GM18502 (cell line): ENCODE results near the gene PAGR1.
"Not testable (repeated sequence)": the region's sequence is repeated elsewhere in the genome, so short reads cannot be mapped to it uniquely, and the experiment has no call there.

Experiments
- ATAC-seq: cut with Tn5 transposase; IDR thresholded peaks from one replicate; pipeline ENCODE4 v1.9.1; 2021; ENCODE audit warnings: mild to moderate bottlenecking; ENCODE audit not compliant: unreplicated experiment, poor library complexity

PAGR1 gene

DNA sequence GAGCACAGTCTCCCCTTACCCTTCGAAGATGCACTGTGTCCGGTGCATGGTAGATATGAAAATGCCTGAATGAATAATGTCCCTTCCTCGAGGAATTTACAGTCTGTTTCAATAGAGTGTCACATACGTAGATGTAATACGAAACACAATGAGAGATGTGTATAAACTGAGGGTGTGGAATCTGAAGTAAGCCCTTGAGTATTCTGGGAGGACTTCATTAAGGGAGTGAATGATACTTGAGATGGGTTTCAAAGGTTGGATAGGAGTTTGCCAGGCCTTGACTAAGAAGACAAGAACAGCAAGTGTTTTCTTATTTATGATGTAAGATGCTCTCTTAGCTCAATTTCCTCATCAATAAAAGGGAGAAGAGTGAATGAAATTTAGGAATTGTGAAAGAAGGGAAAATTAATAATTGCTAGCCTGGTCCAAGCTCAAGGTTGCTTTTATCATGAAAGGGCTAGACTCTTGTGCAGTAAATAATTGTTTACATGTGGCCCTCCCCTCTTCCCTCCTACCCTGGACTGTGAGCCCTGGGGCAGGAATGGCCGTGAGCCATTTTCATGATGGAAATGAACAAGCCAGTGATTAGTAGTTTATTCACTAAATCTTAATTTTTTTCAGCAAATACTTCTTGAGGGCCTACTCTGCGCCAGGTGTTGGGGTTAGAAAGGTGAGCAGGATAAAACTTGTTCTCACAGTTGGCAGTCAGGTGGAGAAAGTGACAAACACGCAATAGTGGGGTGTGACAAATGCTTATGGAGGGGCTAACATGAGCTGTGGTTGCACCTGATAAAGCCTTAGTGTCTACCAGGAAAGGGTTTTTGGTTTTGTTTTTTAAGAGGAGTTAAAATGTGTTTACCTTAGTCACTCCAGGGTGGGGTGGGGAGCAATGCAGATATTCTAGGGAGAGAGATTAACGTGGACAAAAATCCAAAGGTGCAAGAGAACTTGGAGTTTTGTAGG lies 23.8 kb upstream of the PAGR1 start:
- no peak for ATAC-seq

DNA sequence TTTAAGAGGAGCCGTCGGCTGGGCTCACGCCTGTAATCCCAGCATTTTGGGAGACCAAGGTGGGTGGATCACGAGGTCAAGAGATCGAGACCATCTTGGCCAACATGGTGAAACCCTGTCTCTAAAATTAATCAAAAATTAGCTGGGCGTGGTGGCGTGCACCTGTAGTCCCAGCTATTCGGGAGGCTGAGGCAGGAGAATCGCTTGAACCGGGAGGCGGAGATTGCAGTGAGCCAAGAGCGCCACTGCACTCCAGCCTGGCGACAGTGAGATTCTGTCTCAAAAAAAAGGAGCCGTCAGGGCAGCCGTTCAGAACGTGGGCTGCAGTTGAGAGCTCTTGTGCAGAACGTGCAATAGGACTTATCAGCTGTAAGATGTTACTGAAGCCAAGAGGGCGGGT lies 22.8 kb upstream of the PAGR1 start:
- ATAC-seq = not testable (repeated sequence)

DNA sequence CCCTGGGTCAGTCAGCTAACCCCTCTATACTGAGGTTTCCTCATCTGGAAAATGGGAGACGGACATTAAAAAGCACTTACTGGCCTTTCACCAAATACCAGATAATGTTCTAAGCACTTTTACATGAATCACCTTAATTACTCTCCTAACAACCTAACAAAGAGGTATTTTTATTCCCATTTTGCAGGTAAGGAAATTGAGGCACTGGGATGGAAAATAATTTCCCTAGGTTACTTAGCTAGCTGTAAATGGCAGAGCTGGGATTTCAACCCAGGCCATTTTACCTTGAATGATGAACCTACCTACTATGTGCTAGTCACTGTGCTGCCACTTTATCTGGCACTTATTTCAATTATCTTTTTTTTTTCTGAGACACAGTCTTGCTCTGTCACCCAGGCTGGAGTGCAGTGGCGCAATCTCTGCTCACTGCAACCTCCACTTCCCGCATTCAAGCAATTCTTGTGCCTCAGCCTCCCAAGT lies 21.7 kb upstream of the PAGR1 start:
- no peak for ATAC-seq

DNA sequence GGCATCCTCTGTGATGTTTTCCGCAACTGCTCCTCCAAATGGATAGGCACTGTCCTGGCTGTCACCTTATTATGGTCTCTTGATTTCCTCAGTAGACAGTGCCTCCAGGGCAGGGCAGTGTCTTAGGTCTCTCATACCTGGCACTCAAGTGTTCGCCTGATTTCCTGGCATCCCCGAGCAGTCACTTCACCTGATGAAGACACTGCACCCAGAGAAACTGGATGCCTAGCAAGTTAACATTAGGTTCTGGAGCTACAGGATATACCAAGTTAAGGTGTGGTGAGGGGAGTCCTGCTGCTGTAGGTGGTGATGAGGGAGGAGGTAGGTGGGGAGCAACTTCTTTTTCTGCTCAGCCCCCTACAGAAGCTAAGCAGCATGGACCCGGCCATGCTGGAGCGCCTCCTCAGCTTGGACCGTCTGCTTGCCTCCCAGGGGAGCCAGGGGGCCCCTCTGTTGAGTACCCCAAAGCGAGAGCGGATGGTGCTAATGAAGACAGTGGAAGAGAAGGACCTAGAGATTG lies 13.5 kb upstream of the PAGR1 start:
- no peak for ATAC-seq

DNA sequence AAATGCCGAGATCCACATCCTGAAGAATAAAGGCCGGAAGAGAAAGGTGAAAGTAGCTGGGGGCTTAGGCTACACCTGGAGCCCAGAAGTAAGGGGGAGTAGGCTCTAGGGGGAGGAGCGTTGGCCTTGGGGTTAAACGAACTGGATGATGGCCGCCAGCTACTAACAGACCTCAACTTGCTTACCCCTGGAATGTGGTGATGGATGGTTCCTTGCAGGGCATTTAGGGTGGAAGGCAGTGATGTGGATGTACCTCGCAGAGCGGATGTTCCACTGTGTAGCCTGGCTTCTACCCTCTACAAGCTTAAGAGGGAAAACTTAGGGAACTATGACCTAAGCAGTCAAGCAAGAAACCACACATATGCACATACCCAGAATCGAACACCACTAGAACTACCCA lies 11.9 kb upstream of the PAGR1 start:
- no peak for ATAC-seq

DNA sequence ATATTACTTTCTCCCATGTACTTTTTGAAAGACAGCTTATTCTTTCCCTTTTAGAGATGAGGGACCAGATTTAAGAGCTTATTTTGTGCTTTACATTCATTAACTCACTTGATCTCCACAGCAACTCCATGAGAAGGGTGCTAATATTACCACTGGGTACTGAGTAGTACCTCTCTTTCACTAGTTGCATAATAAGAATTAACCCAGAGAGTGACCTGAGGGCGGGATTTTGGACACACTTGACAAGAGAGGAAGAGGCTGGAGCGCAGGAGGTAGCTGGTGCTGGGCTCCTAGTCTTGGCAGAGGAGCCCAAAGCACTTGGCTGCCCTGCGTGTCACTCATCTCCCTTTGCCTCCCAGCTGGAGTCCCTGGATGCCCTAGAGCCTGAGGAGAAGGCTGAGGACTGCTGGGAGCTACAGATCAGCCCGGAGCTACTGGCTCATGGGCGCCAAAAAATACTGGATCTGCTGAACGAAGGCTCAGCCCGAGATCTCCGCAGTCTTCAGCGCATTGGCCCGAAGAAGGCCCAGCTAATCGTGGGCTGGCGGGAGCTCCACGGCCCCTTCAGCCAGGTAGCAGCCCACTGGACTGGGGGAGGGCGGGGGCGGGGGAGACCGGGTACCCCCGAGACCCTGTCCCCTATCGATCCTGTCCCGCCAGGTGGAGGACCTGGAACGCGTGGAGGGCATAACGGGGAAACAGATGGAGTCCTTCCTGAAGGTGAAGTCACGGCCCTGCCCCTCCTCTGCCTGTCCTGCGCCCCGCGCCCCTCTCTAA lies 11.3 kb upstream of the PAGR1 start:
- ATAC-seq = no peak

DNA sequence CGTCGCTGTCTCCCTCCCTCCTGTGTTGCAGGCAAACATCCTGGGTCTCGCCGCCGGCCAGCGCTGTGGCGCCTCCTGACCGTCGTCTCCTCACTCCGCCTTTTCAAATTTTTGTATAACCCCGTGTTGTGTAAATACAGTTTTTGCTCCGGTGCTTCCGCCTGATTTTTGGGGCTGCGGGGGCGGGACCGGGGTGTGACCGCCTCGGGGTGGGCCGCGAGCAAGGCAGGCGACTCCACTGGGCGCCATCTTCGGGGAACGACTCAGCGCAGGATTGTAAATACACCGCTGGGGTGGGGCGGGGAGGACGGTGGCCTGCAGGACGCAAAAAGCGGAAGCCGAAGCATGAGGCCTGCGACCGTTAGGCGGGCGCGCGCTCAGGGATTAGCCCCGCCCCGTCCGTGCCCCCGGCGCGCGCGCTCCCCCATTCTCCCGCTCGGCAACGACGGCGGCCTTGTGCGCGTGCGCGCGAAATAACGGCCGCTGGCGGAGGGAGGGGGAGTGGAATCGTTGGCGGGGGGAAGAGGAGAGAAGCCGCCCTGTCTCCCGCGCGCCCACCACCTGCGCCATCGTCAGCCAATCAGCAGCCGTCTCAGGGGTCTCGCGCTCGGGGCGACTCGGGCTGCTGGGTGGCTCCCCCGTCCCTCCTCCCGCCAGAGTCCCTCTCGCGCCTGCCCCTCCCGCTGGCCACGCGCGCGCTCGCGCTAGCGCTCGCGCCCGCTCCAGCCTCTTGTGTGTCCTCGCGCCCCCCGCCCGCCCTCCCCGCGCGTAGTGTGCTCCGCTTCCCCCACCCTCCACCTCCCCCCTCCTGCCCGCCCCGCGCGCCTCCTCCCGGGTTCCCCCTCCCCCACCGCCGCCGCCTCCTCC lies 10.5 kb upstream of the PAGR1 start:
- peak; percentile 54 for ATAC-seq

DNA sequence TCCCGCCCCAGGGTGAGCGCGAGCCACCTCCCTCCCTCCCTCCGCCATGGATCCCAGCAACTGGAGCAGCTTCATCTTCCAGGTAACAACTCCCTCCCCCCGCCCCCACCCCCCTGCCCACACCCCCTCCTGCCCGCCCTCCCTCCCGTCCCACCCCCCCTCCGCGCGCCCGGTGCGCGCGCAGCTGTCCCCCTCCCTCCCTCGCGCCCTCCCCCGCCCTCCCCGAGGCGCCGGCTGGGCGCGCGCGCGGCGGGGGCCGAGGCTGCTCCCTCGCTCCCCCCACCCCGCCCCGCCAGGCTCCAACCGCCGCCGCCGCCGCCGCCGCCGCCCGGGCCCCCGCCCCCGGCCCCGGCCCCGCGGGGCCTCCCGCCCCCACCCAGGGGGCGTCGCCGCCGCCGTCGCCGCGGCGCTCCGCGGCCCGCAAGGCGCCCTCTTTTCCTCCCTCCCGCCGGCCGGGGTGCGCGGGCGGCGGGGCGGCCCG lies 9.8 kb upstream of the PAGR1 start, which contains the start of gene MAZ:
Gene MAZ, plus strand, starts transcription at position 431 of the 481 bp plus-strand sequence. CDS start 173 bp downstream, outside the sequence.
- no peak for ATAC-seq

DNA sequence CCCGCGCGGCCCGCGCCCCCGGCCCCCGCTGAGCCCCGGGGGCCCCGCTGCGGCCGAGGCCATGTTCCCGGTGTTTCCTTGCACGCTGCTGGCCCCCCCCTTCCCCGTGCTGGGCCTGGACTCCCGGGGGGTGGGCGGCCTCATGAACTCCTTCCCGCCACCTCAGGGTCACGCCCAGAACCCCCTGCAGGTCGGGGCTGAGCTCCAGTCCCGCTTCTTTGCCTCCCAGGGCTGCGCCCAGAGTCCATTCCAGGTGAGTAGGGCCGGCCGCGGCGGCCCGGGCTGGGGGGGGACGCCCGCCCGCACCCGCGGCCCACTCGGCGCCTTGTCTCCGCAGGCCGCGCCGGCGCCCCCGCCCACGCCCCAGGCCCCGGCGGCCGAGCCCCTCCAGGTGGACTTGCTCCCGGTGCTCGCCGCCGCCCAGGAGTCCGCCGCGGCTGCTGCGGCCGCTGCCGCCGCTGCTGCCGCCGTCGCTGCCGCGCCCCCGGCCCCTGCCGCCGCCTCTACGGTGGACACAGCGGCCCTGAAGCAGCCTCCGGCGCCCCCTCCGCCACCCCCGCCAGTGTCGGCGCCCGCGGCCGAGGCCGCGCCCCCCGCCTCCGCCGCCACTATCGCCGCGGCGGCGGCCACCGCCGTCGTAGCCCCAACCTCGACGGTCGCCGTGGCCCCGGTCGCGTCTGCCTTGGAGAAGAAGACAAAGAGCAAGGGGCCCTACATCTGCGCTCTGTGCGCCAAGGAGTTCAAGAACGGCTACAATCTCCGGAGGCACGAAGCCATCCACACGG lies 9.1 kb upstream of the PAGR1 start:
- no peak for ATAC-seq

DNA sequence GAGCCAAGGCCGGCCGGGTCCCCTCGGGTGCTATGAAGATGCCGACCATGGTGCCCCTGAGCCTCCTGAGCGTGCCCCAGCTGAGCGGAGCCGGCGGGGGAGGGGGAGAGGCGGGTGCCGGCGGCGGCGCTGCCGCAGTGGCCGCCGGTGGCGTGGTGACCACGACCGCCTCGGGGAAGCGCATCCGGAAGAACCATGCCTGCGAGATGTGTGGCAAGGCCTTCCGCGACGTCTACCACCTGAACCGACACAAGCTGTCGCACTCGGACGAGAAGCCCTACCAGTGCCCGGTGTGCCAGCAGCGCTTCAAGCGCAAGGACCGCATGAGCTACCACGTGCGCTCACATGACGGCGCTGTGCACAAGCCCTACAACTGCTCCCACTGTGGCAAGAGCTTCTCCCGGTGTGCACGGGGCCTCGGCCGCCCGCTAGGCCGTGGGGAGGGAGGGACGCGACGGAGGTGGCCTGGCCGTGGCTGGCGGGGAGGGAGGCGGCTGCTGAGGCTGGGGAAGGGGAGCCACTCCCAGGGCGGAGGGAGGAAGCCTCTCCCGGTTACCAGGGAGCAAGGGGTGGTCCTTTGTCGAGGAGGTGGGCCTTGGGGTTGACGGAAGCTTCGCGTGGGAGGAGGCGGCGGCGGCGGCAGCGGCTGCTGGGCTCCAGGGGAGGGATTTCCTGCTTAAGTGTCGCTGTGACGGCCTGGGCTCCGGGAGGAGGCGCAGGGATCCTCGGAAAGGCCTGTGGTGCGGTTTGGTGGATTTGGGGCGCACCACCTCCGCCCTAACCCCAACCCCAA lies 8.3 kb upstream of the PAGR1 start:
- peak; percentile 31 for ATAC-seq

DNA sequence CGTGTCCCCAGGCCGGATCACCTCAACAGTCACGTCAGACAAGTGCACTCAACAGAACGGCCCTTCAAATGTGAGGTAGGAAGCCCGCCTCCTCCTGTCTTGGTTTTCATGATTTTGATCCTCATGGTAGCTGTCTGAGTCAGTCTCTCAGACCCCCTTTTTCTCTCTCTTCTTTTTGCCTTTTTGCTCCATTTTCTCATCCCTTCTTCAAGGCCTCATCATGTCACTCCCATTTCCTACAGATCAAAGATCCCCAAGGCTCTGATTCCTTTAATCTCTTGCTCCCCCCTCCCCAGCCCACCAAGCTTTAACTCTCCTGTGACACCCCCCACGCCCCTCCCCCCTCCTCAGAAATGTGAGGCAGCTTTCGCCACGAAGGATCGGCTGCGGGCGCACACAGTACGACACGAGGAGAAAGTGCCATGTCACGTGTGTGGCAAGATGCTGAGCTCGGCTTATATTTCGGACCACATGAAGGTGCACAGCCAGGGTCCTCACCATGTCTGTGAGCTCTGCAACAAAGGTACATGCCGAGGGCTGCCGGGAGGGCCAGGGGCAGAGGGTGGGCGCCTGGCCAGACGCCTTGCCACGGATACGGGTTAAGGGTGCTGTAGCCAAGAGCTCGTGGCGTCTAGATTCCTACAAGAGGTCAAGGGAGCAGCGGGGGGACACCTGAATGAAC lies 7.6 kb upstream of the PAGR1 start:
- no peak for ATAC-seq

DNA sequence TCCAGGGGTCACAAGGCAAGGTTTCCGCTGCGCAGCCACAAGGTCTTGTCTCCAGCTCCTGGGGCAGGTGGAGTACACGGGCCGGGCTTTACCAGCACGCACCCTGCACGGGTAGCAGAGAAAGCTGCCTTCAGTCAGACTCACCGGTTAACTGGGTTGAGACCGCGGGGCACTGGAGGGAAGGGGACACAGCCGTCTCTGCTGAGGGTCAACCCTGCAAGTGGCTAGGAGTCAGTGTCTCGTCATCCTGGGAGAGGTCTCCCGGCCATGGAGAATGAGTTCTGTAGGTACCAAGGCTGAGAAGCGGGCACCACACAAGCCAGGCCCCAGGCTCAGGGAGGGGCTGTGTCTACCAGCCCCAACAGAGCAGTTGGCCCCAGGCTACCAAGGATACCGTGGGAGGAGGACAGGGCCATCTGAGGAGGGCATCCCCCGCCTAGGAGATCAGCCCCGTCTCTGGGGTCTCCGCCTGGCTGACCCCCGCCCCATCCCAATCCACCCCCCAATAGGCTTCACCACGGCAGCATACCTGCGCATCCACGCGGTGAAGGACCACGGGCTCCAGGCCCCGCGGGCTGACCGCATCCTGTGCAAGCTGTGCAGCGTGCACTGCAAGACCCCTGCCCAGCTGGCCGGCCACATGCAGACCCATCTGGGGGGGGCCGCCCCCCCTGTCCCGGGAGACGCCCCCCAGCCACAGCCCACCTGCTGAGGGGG lies 6.8 kb upstream of the PAGR1 start:
- no peak for ATAC-seq

DNA sequence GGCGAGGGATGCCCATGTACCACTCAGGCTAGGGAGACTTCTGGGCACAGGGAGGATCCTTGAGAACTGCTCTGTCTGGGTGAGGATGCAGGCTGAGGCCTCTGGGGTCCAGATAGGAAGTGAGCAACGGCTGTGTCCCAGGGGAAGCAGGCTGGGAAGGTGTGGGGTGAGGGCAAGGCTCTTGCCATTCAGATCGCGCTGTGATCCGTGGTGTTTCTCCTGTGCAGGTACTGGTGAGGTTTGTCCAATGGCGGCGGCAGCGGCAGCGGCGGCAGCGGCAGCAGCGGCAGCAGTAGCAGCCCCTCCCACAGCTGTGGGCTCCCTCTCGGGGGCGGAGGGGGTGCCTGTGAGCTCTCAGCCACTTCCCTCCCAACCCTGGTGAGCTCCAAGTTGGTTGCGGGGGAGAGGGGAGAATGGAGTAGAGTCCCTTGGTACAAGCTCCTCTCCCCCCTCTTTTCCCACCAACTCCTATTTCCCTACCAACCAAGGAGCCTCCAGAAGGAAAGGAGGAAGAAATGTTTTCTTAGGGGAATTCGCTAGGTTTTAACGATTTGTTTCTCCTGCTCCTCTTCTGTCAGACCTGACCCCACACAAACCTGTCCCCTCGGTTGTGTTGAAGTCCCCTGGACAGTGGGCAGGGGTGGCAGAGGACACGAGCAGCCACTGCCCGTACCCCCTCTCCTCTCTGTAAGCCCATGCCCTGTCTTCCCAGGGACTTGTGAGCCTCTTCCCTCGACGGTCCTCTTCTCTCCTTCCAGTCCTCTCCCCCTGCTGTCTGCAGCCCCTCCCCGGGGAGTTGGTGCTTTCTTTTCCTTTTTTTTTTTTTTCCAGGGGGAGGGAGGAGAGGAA lies 5.9 kb upstream of the PAGR1 start:
- ATAC-seq = no peak

DNA sequence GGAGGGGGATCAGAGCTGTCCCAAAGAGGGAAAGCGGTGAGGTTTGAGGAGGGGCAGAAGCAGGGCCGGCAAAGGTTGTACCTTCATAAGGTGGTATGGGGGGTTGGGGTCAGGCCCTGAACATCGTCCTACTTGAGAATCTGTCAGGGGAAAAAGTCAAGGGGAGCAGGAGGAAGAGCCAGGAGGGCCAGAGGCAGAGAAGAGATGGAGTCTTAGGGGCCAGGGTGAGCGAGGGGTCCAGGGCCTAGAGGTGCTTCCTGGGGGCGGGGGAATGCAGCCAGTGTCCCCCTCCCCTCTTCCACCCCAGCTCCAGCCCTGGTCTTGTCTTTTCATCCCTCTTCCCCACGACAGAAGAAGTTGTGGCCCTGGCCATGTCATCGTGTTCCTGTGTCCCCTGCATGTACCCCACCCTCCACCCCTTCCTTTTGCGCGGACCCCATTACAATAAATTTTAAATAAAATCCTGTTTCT lies 5.2 kb upstream of the PAGR1 start:
- ATAC-seq = no peak

DNA sequence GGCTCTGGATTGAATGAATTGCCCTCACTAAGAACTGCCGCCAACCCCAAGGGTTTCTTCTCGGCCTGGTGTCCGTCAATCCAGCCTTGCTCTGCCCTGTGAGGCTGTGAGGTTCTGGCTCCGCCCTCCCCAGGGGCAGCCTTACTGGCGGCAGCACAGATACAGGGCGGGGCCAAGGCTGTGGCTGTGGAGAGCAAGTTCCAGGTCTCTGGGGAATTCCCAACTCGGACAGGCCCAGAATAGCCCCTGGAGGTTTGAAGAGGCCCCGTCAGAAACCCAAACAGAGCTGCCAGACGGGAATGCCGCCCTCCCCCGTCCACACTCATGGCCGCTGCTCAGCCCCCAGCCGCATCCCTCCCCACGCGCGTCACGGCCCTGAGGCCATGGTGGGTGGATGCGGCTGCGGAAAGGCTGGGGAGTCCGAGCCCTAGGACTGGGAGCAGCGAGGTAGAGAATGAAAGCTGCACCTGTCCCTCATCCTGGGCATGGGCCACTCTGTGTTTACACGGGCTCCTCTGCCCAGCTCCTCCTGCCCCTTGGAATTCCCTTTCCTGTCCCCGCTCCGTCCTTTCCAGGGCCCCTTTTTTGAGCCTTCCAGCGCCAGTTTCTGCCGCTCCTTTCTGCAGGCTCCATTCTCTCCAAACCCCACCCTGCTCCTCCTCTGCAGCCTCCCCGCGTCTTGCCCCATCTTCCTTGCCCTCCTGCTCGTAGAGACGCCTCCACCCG lies 4.6 kb upstream of the PAGR1 start:
- ATAC-seq = peak; percentile 39
